PFSK-1 (cell line): ENCODE data around the gene KPNA1.

Experiments used
- FOXP2 ChIP-seq: optimal IDR thresholded peaks from 2 replicates; pipeline ENCODE3; 2011; ENCODE audit warnings: borderline replicate concordance, control low read depth, inconsistent platforms; ENCODE audit not compliant: insufficient read depth; ENCODE audit errors: extremely low read length, extremely low read depth
- POLR2AphosphoS5 ChIP-seq: IDR thresholded peaks from 2 replicates; pipeline ENCODE4 v1.6.1; 2012; ENCODE audit warnings: low read depth, mild to moderate bottlenecking, control low read depth, low read length, moderate library complexity
- SIN3A ChIP-seq: IDR thresholded peaks from 2 replicates; pipeline ENCODE4 v1.6.1; 2012; ENCODE audit warnings: mild to moderate bottlenecking, low read length, moderate library complexity, borderline replicate concordance; ENCODE audit not compliant: insufficient read depth
- TAF1 ChIP-seq: IDR thresholded peaks from 2 replicates; pipeline ENCODE4 v1.6.1; 2012; ENCODE audit warnings: low read length, control low read depth, borderline replicate concordance; ENCODE audit not compliant: insufficient read depth
- TF ChIP-seq, protein P1 (sequence below), 2 experiments: IDR thresholded peaks; 2 replicates each; pipeline versions ENCODE4 v1.6.1 to v1.8.0; 2011 to 2012; ENCODE audit warnings: low read depth in 2 of 2, low read length in 2 of 2, control low read depth in 1 of 2, inconsistent platforms in 1 of 2, mild to moderate bottlenecking in 1 of 2, moderate library complexity in 1 of 2; ENCODE audit not compliant: insufficient read depth in 1 of 2

Gene KPNA1

DNA sequence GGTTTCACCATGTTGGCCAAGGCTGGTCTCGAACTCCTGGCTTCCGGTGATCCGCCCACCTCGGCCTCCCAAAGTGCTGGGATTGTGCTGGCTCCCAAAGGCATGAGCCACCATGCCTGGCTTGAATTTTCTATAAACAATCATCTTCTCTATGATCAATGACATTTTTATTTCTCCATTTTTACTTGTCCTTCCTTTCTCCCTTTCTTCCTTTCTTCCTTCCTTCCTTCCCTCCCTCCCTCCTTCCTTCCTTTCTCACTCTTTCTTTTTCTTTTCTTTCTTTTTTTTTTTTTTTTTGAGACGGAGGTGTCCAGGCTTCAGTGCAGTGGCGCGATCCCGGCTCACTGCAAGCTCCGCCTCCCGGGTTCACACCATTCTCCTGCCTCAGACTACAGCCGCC lies 8.6 kb upstream of the KPNA1 start:
- TF ChIP-seq, protein P1, sequence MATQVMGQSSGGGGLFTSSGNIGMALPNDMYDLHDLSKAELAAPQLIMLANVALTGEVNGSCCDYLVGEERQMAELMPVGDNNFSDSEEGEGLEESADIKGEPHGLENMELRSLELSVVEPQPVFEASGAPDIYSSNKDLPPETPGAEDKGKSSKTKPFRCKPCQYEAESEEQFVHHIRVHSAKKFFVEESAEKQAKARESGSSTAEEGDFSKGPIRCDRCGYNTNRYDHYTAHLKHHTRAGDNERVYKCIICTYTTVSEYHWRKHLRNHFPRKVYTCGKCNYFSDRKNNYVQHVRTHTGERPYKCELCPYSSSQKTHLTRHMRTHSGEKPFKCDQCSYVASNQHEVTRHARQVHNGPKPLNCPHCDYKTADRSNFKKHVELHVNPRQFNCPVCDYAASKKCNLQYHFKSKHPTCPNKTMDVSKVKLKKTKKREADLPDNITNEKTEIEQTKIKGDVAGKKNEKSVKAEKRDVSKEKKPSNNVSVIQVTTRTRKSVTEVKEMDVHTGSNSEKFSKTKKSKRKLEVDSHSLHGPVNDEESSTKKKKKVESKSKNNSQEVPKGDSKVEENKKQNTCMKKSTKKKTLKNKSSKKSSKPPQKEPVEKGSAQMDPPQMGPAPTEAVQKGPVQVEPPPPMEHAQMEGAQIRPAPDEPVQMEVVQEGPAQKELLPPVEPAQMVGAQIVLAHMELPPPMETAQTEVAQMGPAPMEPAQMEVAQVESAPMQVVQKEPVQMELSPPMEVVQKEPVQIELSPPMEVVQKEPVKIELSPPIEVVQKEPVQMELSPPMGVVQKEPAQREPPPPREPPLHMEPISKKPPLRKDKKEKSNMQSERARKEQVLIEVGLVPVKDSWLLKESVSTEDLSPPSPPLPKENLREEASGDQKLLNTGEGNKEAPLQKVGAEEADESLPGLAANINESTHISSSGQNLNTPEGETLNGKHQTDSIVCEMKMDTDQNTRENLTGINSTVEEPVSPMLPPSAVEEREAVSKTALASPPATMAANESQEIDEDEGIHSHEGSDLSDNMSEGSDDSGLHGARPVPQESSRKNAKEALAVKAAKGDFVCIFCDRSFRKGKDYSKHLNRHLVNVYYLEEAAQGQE (IDR thresholded peaks at IDR 0.05; ENCODE audit: insufficient read depth in 1 of 2, low read depth in 2 of 2, low read length in 2 of 2): no peak

DNA sequence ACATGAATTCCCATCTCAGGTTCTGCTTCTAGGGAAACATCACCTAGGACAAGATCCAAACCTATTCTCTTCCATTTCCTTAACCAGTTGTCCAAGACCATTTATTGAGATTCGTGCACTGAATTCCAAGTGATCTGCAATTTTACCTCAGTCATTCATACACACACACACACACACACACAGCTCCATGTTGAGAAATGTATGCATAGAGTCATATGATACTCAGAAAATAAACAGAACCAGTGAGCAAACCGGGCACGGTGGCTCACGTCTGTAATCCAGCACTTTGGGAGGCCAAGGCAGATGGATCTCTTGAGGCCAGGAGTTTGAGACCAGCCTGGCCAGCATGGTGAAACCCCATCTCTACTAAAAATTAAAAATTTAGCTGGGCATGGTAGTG lies 6.1 kb upstream of the KPNA1 start:
- TF ChIP-seq, protein P1 (IDR thresholded peaks at IDR 0.05; ENCODE audit: insufficient read depth in 1 of 2, low read depth in 2 of 2, low read length in 2 of 2): no peak
- no peak for TF ChIP-seq FOXP2
- TF ChIP-seq SIN3A: no peak
- no peak for TF ChIP-seq POLR2AphosphoS5
- TF ChIP-seq TAF1: no peak

DNA sequence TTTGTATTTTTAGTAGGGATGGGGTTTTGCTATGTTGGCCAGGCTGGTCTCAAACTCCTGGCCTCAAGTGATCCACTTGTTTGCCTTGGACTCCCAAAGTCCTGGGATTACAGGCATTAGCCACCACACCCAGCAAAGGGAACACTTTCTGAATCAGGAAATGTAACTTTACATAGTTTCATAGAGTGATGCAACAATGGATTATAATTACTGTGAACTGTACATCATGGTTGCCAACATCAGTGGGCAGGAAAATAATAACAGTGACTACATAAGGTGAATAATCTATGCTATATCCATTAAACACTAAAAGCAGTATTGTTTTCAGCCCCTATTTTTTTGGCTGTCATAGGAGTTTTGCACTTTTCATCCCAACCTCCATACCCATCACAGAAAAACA lies 5.0 kb upstream of the KPNA1 start:
- TF ChIP-seq SIN3A (no peak), POLR2AphosphoS5 (no peak)
- TF ChIP-seq, protein P1 (IDR thresholded peaks at IDR 0.05; ENCODE audit: insufficient read depth in 1 of 2, low read depth in 2 of 2, low read length in 2 of 2): no peak

DNA sequence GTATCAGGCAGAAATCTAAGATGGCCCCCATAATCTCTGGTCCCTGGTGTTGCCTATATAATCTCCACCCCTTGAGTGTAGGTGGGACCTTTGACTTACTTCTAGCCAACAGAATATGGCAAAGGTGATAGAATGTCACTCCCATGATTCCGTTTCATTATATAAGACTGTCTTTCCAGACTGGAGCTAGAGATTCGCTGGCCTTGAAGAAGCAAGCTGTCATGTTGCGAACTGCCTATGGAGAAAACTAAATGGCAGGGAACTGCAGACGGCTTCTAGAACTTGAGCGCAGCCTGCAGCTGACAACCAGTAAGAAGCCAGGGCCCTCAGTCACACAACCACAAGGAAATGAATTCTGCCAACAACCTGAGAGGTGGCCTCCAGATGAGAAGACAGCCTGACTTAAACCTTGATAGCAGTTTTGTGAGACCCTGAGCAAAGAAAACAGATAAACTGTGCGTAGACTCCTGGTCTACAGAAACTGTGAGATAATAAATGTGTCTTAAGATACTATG lies 2.2 kb upstream of the KPNA1 start:
- TF ChIP-seq TAF1: no peak

DNA sequence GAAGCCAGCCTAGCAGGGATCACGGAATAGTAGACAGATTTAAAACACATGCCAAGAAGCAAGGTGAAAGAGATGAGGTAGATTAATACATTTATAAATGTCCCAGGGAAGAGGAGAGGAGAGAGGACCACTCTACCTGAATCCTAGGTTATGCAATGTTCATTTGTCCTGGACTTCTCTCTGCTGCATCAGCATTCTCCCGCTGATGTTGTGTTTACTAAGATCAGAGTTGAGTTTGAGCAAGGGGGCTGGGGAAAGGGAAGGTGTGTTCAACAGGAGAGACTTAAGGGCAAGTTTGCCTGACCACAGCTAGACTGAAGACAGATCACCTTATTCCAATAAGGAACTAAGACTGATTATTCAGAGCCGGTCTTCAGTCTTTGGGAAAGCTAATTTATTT lies 1.1 kb upstream of the KPNA1 start:
- TF ChIP-seq FOXP2: no peak
- no peak for TF ChIP-seq TAF1
- no peak for TF ChIP-seq POLR2AphosphoS5
- no peak for TF ChIP-seq SIN3A
- TF ChIP-seq, protein P1 (IDR thresholded peaks at IDR 0.05; ENCODE audit: insufficient read depth in 1 of 2, low read depth in 2 of 2, low read length in 2 of 2): no peak

DNA sequence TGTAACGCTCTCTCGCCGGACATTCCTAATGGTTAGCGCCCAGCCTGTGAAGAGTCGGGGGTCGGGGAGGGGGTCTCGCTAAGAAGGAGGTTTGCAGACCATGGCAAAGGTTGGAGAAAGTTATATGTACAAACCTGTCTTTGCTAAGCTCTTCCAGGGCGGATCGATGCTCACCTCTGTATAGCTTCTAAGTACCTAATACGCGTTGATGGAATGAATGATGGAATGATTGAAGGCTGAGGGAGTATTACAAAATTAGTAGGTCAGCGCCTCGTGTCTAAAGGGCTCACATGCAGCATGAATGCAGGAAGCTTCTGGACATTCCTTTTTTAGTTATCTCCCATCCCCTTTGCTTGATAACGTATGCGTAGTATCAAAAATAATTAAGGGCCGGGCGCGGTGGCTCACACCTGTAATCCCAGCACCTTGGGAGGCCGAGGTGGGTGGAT lies 305 bp upstream of the KPNA1 start:
- no peak for TF ChIP-seq SIN3A
- no peak for TF ChIP-seq TAF1
- TF ChIP-seq, protein P1 (IDR thresholded peaks at IDR 0.05; ENCODE audit: insufficient read depth in 1 of 2, low read depth in 2 of 2, low read length in 2 of 2): no peak
- TF ChIP-seq POLR2AphosphoS5: no peak
- TF ChIP-seq FOXP2: no peak
